22Rv1 (cell line): Measurements from ENCODE around the gene NOL3.

ENCODE experiments used
- ZFX ChIP-seq: fragments of 450-650 bp; IDR thresholded peaks from 2 replicates; pipeline ENCODE4 v1.6.1; 2017; ENCODE audit warnings: antibody characterized with exemption, borderline replicate concordance
- TF ChIP-seq, protein P1 (sequence below): fragments of 450-650 bp; IDR thresholded peaks from 2 replicates; pipeline ENCODE4 v1.5.1; 2017; ENCODE audit warnings: mild to moderate bottlenecking

DNA sequence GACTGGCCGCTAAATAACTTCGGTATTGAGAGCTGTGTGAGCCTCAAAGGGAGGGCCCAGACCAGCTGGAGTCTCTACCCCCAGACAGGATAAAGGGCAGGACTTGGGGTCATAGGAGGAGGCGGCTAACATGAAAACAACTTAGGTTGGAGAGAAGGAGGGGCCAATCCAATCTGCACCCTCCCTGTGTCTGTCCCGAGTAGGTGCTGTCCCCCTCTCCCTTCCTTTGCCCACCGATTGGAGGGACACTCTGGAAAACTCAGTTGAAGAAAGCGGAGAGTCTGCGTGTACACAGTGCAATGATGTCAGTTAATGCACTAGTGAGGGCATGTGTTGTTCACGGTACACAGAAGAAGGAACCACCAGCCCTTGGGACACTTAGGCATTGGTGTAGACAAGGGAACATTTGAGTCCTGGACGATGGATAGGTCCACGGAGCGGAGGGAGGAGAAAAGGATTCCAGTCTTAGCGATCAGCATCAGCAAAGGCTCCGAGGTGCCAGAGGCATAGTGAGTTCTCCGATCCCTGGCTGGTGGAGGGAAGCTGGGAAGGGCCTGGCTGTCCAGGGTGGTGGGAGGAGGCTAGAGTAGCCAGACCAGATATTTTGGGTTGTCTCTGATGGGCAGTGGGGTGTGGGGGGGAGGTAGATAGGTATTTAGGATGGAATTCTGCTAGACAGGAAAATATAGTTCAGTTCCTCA lies 761 bp downstream of the NOL3 start:
- TF ChIP-seq, protein P1, sequence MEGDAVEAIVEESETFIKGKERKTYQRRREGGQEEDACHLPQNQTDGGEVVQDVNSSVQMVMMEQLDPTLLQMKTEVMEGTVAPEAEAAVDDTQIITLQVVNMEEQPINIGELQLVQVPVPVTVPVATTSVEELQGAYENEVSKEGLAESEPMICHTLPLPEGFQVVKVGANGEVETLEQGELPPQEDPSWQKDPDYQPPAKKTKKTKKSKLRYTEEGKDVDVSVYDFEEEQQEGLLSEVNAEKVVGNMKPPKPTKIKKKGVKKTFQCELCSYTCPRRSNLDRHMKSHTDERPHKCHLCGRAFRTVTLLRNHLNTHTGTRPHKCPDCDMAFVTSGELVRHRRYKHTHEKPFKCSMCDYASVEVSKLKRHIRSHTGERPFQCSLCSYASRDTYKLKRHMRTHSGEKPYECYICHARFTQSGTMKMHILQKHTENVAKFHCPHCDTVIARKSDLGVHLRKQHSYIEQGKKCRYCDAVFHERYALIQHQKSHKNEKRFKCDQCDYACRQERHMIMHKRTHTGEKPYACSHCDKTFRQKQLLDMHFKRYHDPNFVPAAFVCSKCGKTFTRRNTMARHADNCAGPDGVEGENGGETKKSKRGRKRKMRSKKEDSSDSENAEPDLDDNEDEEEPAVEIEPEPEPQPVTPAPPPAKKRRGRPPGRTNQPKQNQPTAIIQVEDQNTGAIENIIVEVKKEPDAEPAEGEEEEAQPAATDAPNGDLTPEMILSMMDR = no peak
- no peak for TF ChIP-seq ZFX
